ENCODE measurements around the gene BTD. TPM values are rescaled to one million over a fixed set of nuclear protein-coding genes. Genes with fewer than 3 reads are reported as not detected.
A peak's percentile ranks its signal among the peaks of the same experiment; 100 is the strongest.
"Not testable (repeated sequence)": the region's sequence is repeated elsewhere in the genome, so short reads cannot be mapped to it uniquely, and the experiment has no call there.

BTD gene
- total RNA-seq, 1 experiment from 2014 or later: 7.7 TPM

GRCh38 chr3:15602146-15602536, 596 bp downstream of the BTD start:
- peaks cover 25% of the 10 kb centered on the region for H3K4me1 Mint-ChIP-seq (ENCODE audit: low read depth, unreplicated experiment)
- no peak for TF ChIP-seq CTCF (IDR thresholded peaks at IDR 0.05; ENCODE audit: unreplicated experiment)
- H3K27me3 Mint-ChIP-seq (ENCODE audit: unreplicated experiment): no peaks in the 10 kb centered on the region
- BruUV-seq (replicated peaks): TSS peak; percentile 80
- intact Hi-C loops (cut with micrococcal nuclease; ENCODE audit: unreplicated experiment): no loop called here
- peaks cover 39% of the 10 kb centered on the region for H3K36me3 Mint-ChIP-seq (ENCODE audit: insufficient read depth, unreplicated experiment)
- CTCF ChIA-PET: no interaction called here
- DNase-seq: no peak
- H3K9me3 Mint-ChIP-seq (ENCODE audit: low read depth, unreplicated experiment): no peaks in the 10 kb centered on the region
- H3K27ac Mint-ChIP-seq (ENCODE audit: unreplicated experiment): peak overlapping the region; percentile 95
- peak overlapping the region; percentile 98 for H3K4me3 Mint-ChIP-seq (ENCODE audit: low read depth, unreplicated experiment)

GRCh38 chr3:15602816-15603215, 1.3 kb downstream of the BTD start:
- peaks cover 32% of the 10 kb centered on the region for H3K36me3 Mint-ChIP-seq (ENCODE audit: insufficient read depth, unreplicated experiment)
- H3K4me3 Mint-ChIP-seq (ENCODE audit: low read depth, unreplicated experiment): peak overlapping the region; percentile 98
- intact Hi-C loops (cut with micrococcal nuclease; ENCODE audit: unreplicated experiment); DNase-seq; H3K9me3 Mint-ChIP-seq (ENCODE audit: low read depth, unreplicated experiment); CTCF ChIA-PET; BruUV-seq (replicated peaks); H3K27me3 Mint-ChIP-seq (ENCODE audit: unreplicated experiment): not testable (repeated sequence)
- H3K27ac Mint-ChIP-seq (ENCODE audit: unreplicated experiment): peak overlapping the region; percentile 95
- H3K4me1 Mint-ChIP-seq (ENCODE audit: low read depth, unreplicated experiment): peaks cover 30% of the 10 kb centered on the region

GRCh38 chr3:15604584-15604983, 3.0 kb downstream of the BTD start:
- intact Hi-C loops (cut with micrococcal nuclease; ENCODE audit: unreplicated experiment); H3K9me3 Mint-ChIP-seq (ENCODE audit: low read depth, unreplicated experiment); DNase-seq; H3K27me3 Mint-ChIP-seq (ENCODE audit: unreplicated experiment); H3K27ac Mint-ChIP-seq (ENCODE audit: unreplicated experiment); H3K4me3 Mint-ChIP-seq (ENCODE audit: low read depth, unreplicated experiment); BruUV-seq (replicated peaks); CTCF ChIA-PET: not testable (repeated sequence)
- Mint-ChIP-seq H3K4me1 (ENCODE audit: low read depth, unreplicated experiment) (peaks cover 36% of the 10 kb centered on the region), H3K36me3 (ENCODE audit: insufficient read depth, unreplicated experiment) (peaks cover 30% of the 10 kb centered on the region)

GRCh38 chr3:15606434-15606891, 4.9 kb downstream of the BTD start:
- intact Hi-C loops (cut with micrococcal nuclease; ENCODE audit: unreplicated experiment): no loop called here
- H3K9me3 Mint-ChIP-seq (ENCODE audit: low read depth, unreplicated experiment): no peaks in the 10 kb centered on the region
- DNase-seq: no peak
- H3K4me3 Mint-ChIP-seq (ENCODE audit: low read depth, unreplicated experiment): no peak overlapping the region
- CTCF ChIA-PET: no interaction called here
- no peak for TF ChIP-seq CTCF (IDR thresholded peaks at IDR 0.05; ENCODE audit: unreplicated experiment)
- BruUV-seq (replicated peaks): no TSS peak
- peaks cover 36% of the 10 kb centered on the region for H3K4me1 Mint-ChIP-seq (ENCODE audit: low read depth, unreplicated experiment)
- H3K27me3 Mint-ChIP-seq (ENCODE audit: unreplicated experiment): no peaks in the 10 kb centered on the region
- peaks cover 16% of the 10 kb centered on the region for H3K36me3 Mint-ChIP-seq (ENCODE audit: insufficient read depth, unreplicated experiment)
- no peak overlapping the region for H3K27ac Mint-ChIP-seq (ENCODE audit: unreplicated experiment)

GRCh38 chr3:15610082-15610759, 8.7 kb downstream of the BTD start:
- no peak for DNase-seq
- no peak overlapping the region for H3K4me3 Mint-ChIP-seq (ENCODE audit: low read depth, unreplicated experiment)
- H3K4me1 Mint-ChIP-seq (ENCODE audit: low read depth, unreplicated experiment): peaks cover 27% of the 10 kb centered on the region
- H3K9me3 Mint-ChIP-seq (ENCODE audit: low read depth, unreplicated experiment): no peaks in the 10 kb centered on the region
- H3K27me3 Mint-ChIP-seq (ENCODE audit: unreplicated experiment): no peaks in the 10 kb centered on the region
- BruUV-seq (replicated peaks): no TSS peak
- intact Hi-C loops (cut with micrococcal nuclease; ENCODE audit: unreplicated experiment): no loop called here
- CTCF ChIA-PET: interaction anchor here (0.6 kb wide), 1 partner anchor 157 kb away, joined by 4 read pairs; no protein-coding TSS in a partner anchor
- H3K36me3 Mint-ChIP-seq (ENCODE audit: insufficient read depth, unreplicated experiment): no peaks in the 10 kb centered on the region
- no peak for TF ChIP-seq CTCF (IDR thresholded peaks at IDR 0.05; ENCODE audit: unreplicated experiment)
- no peak overlapping the region for H3K27ac Mint-ChIP-seq (ENCODE audit: unreplicated experiment)
